ENCODE results near the gene ZW10. TPM values are rescaled to one million over a fixed set of nuclear protein-coding genes. Genes with fewer than 3 reads are reported as not detected.
A peak's percentile ranks its signal among the peaks of the same experiment; 100 is the strongest.
"Not testable (repeated sequence)": the region's sequence is repeated elsewhere in the genome, so short reads cannot be mapped to it uniquely, and the experiment has no call there.

Gene ZW10
- total RNA-seq, 1 donor from 2014 or later: 29.2 TPM

DNA sequence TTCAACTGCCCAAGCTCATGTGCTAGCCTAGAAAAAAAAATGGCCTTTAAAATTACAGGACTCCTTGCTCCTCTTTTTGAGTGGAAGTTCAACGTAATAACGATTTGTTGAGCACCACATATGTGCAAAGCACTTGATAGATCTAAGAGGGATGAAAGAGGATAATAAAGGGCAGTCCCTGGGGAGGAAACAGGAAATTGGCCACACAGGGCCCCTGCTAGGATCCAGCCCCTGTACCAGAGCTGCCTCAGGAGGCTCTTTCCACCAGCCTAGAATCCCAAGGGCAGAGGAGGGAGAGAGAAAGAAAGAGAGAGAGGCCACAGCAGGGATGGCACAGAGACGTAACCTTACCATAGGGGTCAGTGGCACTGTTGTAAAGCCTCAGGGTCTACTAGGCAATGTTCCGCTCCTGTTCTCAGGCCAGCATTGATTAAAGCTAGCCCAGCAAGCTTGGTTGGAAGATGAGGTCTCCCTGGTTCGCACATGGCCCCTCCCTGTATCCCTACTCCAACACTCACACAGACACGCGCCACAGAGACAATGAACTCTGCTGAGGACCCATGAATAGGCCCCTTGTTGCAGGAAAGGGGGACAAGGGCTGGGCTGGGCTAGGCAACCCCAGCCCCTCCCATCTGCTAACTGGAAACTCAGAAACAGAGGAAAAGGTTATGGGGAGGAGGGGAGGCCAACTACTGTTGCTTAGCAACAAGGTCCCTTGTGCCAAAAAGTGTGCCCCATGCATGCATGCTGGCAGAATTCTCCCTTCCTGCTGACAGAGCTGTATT, 67.4 kb downstream of the ZW10 start, which contains the start of gene TMPRSS5:
Gene TMPRSS5, minus strand, starts transcription at position 438 of the 785 bp plus-strand sequence. Its CDS starts 84 bp downstream, at position 354.
- Mint-ChIP-seq H3K4me3 (peak within 1 kb of the TSS; percentile 77), H3K27ac (ENCODE audit: unreplicated experiment) (peak within 1 kb of the TSS; percentile 97), H3K36me3 (ENCODE audit: low read depth) (peaks cover 50% of the 10 kb centered on the region), H3K4me1 (peaks cover 37% of the 10 kb centered on the region), H3K27me3 (ENCODE audit: low read depth) (peaks cover 33% of the 10 kb centered on the region), H3K9me3 (peaks cover 28% of the 10 kb centered on the region)
- DNase-seq (ENCODE audit: low read depth, low spot score): peak; percentile 58
- TF ChIP-seq, protein P1, sequence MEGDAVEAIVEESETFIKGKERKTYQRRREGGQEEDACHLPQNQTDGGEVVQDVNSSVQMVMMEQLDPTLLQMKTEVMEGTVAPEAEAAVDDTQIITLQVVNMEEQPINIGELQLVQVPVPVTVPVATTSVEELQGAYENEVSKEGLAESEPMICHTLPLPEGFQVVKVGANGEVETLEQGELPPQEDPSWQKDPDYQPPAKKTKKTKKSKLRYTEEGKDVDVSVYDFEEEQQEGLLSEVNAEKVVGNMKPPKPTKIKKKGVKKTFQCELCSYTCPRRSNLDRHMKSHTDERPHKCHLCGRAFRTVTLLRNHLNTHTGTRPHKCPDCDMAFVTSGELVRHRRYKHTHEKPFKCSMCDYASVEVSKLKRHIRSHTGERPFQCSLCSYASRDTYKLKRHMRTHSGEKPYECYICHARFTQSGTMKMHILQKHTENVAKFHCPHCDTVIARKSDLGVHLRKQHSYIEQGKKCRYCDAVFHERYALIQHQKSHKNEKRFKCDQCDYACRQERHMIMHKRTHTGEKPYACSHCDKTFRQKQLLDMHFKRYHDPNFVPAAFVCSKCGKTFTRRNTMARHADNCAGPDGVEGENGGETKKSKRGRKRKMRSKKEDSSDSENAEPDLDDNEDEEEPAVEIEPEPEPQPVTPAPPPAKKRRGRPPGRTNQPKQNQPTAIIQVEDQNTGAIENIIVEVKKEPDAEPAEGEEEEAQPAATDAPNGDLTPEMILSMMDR (conservative IDR thresholded peaks at IDR 0.05): no peak

DNA sequence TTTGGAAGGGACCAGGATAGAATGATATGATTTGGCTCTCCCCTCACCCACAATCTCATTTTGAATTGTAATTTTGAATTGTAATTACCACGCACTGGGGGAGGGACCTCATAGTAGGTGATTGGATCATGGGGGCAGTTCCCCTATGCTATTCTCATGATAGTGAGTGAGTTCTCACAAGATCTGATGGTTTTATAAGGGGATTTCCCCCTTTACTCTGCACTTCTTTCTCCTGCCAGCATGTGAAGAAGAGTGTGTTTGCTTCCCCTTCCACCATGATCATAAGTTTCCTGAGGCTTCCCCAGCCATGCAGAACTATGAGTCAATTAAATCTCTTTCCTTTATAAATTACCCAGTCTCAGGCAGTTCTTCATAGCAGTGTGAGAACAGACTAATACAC, 69.9 kb downstream of the ZW10 start:
- not testable (repeated sequence) for H3K27ac Mint-ChIP-seq (ENCODE audit: unreplicated experiment); DNase-seq (ENCODE audit: low read depth, low spot score); H3K4me3 Mint-ChIP-seq
- Mint-ChIP-seq H3K27me3 (ENCODE audit: low read depth) (peaks cover 36% of the 10 kb centered on the region), H3K4me1 (peaks cover 42% of the 10 kb centered on the region), H3K36me3 (ENCODE audit: low read depth) (peaks cover 43% of the 10 kb centered on the region), H3K9me3 (peaks cover 20% of the 10 kb centered on the region)

DNA sequence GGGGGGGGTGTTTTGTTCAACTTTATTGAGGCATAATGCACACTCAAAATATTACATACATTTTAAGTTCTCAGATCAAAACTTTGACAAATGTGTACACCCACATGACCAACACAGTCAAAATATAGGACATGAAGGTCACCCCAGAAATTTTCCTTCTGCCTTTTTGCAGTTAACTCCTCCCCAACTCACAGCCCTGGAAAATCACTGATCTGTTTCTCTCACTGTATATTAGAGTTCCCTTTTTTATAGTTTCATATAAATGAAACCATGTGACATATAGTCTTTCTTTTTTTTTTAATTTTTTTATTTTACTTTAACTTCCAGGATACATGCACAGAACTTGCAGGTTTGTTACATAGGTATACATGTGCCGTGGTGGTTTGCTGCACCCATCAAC, 72.0 kb downstream of the ZW10 start:
- peaks cover 33% of the 10 kb centered on the region for H3K36me3 Mint-ChIP-seq (ENCODE audit: low read depth)
- TF ChIP-seq, protein P1 (conservative IDR thresholded peaks at IDR 0.05): no peak
- DNase-seq (ENCODE audit: low read depth, low spot score): no peak
- H3K4me3 Mint-ChIP-seq: no peak overlapping the region
- no peak overlapping the region for H3K27ac Mint-ChIP-seq (ENCODE audit: unreplicated experiment)
- H3K9me3 Mint-ChIP-seq: peaks cover 11% of the 10 kb centered on the region
- H3K27me3 Mint-ChIP-seq (ENCODE audit: low read depth): peaks cover 27% of the 10 kb centered on the region
- peaks cover 31% of the 10 kb centered on the region for H3K4me1 Mint-ChIP-seq

DNA sequence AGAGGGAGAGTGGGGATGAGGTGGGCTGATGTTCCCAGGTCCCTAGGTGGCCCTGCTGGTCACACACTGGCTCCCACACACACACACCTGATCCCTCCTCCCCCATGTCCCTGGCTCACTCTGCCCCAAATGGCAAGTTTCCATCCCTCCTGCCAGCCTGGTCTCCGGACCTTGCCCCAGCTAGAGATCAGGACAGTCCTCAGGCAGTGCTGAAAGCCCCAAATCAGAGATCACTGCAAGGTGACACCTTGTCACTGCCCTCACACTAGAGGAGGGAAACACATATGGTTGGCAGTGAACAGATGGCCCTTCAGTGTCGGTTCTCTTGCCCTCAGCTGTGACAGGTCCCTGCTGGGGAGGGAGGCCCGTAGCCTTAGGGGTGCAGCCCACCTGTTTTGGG, 75.0 kb downstream of the ZW10 start:
- Mint-ChIP-seq H3K4me3 (no peak overlapping the region), H3K27me3 (ENCODE audit: low read depth) (peaks cover 12% of the 10 kb centered on the region), H3K27ac (ENCODE audit: unreplicated experiment) (no peak overlapping the region), H3K36me3 (ENCODE audit: low read depth) (peaks cover 28% of the 10 kb centered on the region), H3K4me1 (peaks cover 5% of the 10 kb centered on the region), H3K9me3 (peaks cover 11% of the 10 kb centered on the region)
- no peak for DNase-seq (ENCODE audit: low read depth, low spot score)
- TF ChIP-seq, protein P1 (conservative IDR thresholded peaks at IDR 0.05): no peak

DNA sequence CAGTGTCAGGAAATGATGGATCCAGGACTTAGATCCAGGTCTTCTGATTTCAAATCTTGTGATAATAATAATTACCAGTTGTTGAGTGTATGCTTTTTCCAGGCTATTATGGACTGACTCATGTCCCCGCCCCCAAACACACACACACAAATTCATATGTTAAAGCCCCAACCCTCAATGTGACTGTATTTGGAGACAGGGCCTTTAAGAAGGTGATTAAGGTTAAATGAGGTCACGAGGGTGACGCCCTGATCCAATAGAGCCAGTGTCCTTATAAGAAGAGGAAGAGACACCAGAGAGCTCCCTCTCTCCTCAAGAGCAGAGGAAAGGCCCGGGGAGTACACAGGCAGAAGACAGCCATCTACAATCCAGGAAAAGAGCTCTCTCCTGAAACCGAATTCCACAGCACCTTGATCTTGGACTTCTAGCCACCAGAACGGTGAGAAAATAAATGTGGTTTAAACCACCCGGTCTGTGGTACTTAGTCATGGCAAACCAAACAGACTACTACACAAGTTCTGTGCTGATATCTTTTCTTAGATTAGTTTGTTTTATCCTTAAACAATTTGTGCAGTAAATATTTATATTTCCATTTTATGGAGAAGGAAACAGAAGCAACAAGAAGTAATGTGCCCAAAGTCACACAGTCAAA, 75.6 kb downstream of the ZW10 start:
- Mint-ChIP-seq H3K4me1 (peaks cover 5% of the 10 kb centered on the region), H3K36me3 (ENCODE audit: low read depth) (peaks cover 25% of the 10 kb centered on the region), H3K9me3 (peaks cover 11% of the 10 kb centered on the region), H3K4me3 (no peak overlapping the region), H3K27me3 (ENCODE audit: low read depth) (peaks cover 8% of the 10 kb centered on the region), H3K27ac (ENCODE audit: unreplicated experiment) (no peak overlapping the region)
- DNase-seq (ENCODE audit: low read depth, low spot score): no peak
- TF ChIP-seq, protein P1 (conservative IDR thresholded peaks at IDR 0.05): no peak

DNA sequence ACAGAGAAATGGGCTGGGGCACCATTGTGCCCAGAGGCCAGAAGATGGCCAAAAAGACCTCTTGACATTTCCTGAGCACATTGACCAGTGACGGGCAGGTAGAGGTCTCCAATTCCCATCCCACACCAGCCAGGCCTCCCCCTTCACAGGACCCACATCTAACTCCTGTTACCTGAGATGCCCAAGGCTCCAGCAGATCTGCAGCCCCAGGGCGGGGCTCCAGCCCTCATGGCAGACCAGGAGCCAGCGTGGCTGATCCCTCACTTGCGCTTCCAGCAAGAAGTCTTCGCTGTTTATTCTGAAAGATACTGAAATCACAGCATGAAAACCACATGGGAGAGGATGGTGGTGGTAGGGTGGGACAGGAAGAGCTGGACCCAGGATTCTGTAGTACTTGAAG, 76.4 kb downstream of the ZW10 start:
- H3K4me3 Mint-ChIP-seq: no peak overlapping the region
- H3K27ac Mint-ChIP-seq (ENCODE audit: unreplicated experiment): no peak overlapping the region
- TF ChIP-seq, protein P1 (conservative IDR thresholded peaks at IDR 0.05): no peak
- H3K36me3 Mint-ChIP-seq (ENCODE audit: low read depth): peaks cover 22% of the 10 kb centered on the region
- H3K27me3 Mint-ChIP-seq (ENCODE audit: low read depth): peaks cover 6% of the 10 kb centered on the region
- H3K9me3 Mint-ChIP-seq: peaks cover 8% of the 10 kb centered on the region
- peaks cover 5% of the 10 kb centered on the region for H3K4me1 Mint-ChIP-seq
- no peak for DNase-seq (ENCODE audit: low read depth, low spot score)
